Activated CD4-positive, alpha-beta memory T cell treated with anti-CD3 and anti-CD28 coated beads for 36 hours (primary cell): ENCODE data around the gene CSNK1G2. TPM values are rescaled to one million over a fixed set of nuclear protein-coding genes. Genes with fewer than 3 reads are reported as not detected.

Experiments used
- CTCF ChIA-PET: fragments of 350-600 bp; sonication (Branson Sonifier 250); formaldehyde crosslinking; loops from one replicate; lab custom pipeline; 2021; ENCODE audit warnings: antibody characterized with exemption, inconsistent platforms; lab: Charles Lee
- POLR2A ChIA-PET: fragments of 350-600 bp; sonication (Branson Sonifier 250); formaldehyde crosslinking; loops from one replicate; lab custom pipeline; 2021; ENCODE audit warnings: antibody characterized with exemption; lab: Charles Lee
- DNase-seq: peaks from one replicate; pipeline ENCODE4 v3.0.0-alpha.2; 2020
- H3K27ac Mint-ChIP-seq: one replicate; pipeline ENCODE4 v1.8.0; 2021; ENCODE audit warnings: mixed read lengths
- H3K27me3 Mint-ChIP-seq: one replicate; pipeline ENCODE4 v1.8.0; 2021; ENCODE audit warnings: mixed read lengths
- H3K36me3 Mint-ChIP-seq: one replicate; pipeline ENCODE4 v1.8.0; 2021; ENCODE audit warnings: mixed read lengths
- H3K4me1 Mint-ChIP-seq: one replicate; pipeline ENCODE4 v1.8.0; 2021; ENCODE audit warnings: low read depth, mixed read lengths
- H3K4me3 Mint-ChIP-seq: one replicate; pipeline ENCODE4 v1.8.0; 2021; ENCODE audit warnings: mild to moderate bottlenecking, mixed read lengths
- H3K9me3 Mint-ChIP-seq: one replicate; pipeline ENCODE4 v1.8.0; 2021; ENCODE audit warnings: mixed read lengths
- intact Hi-C: fragments of 100-400 bp; cut with micrococcal nuclease; formaldehyde crosslinking; loops from one replicate; pipeline ENCODE4 v1.15.1; 2023
- total RNA-seq, 2 experiments: library from RNA; stranded (reverse); gene quantifications; one replicate each; pipeline ENCODE4 v1.2.3, GENCODE V29; 2021

Gene CSNK1G2
- total RNA-seq, 2 experiments from 2014 or later: 63.7 to 66.2 TPM

DNA sequence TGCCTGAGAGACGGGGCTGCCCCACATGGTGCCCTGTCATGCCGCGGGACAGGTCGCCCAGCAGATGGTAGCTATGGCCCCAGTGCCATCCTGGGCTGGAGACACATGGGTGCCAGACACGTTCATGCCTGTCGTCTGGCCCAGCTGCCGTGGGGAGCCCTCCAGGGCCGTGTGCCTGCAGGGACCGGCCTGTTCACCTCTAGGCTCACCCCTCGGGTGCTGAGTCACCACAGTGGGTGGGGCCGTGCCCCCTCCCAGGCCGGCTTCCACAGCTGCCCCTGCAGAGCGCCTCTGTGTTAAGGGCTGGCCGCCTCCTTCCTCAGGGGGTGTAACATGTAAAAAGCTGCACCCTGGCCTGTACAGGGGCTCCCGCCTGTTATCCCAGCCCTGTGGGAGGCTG is 36.1 kb downstream of the CSNK1G2 start:
- no peak for DNase-seq
- peaks cover 14% of the 10 kb centered on the region for H3K36me3 Mint-ChIP-seq
- POLR2A ChIA-PET: no interaction called here
- intact Hi-C loops: no loop called here
- CTCF ChIA-PET: no interaction called here
- no peaks in the 10 kb centered on the region for H3K9me3 Mint-ChIP-seq
- H3K27me3 Mint-ChIP-seq: no peaks in the 10 kb centered on the region
- no peak overlapping the region for H3K4me3 Mint-ChIP-seq
- H3K4me1 Mint-ChIP-seq: peaks cover 6% of the 10 kb centered on the region
- no peak overlapping the region for H3K27ac Mint-ChIP-seq

DNA sequence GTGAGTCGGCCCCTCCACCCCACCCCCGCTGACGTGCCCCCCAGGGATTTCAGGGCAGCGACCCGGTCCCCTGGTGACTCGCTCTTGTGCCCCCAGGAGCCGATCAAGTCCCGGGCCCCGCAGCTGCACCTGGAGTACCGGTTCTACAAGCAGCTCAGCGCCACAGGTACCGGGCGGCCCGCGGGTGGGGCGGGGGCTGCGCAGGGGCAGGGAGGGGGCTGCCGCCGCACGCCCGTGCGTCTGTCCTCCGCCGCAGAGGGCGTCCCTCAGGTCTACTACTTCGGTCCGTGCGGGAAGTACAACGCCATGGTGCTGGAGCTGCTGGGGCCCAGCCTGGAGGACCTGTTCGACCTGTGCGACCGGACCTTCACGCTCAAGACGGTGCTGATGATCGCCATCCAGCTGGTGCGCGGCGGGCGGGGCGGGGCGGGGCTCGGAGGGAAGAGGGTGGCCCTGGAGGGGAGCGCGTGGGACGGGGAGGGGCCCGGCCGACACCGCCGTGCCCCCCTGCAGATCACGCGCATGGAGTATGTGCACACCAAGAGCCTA is 37.4 kb downstream of the CSNK1G2 start:
- Mint-ChIP-seq H3K27ac (no peak overlapping the region), H3K4me1 (peaks cover 2% of the 10 kb centered on the region), H3K4me3 (no peak overlapping the region), H3K9me3 (no peaks in the 10 kb centered on the region), H3K36me3 (peaks cover 16% of the 10 kb centered on the region), H3K27me3 (no peaks in the 10 kb centered on the region)
- CTCF ChIA-PET: no interaction called here
- no peak for DNase-seq
- intact Hi-C loops: no loop called here
- POLR2A ChIA-PET: no interaction called here

DNA sequence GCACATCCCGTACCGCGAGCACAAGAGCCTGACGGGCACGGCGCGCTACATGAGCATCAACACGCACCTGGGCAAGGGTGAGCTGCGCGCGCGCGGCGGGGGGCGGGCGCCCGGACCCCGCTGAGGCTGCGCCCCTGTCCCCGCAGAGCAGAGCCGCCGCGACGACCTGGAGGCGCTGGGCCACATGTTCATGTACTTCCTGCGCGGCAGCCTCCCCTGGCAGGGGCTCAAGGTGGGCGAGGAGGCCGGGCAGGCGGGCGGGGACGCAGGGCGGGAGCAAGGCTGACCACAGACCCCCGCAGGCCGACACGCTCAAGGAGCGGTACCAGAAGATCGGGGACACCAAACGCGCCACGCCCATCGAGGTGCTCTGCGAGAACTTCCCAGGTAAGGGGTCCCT is 38.0 kb downstream of the CSNK1G2 start:
- Mint-ChIP-seq H3K9me3 (no peaks in the 10 kb centered on the region), H3K4me1 (no peaks in the 10 kb centered on the region), H3K4me3 (no peak overlapping the region), H3K36me3 (peaks cover 17% of the 10 kb centered on the region), H3K27me3 (no peaks in the 10 kb centered on the region), H3K27ac (no peak overlapping the region)
- ChIA-PET CTCF (no interaction called here), POLR2A (no interaction called here)
- DNase-seq: no peak
- intact Hi-C loops: no loop called here

DNA sequence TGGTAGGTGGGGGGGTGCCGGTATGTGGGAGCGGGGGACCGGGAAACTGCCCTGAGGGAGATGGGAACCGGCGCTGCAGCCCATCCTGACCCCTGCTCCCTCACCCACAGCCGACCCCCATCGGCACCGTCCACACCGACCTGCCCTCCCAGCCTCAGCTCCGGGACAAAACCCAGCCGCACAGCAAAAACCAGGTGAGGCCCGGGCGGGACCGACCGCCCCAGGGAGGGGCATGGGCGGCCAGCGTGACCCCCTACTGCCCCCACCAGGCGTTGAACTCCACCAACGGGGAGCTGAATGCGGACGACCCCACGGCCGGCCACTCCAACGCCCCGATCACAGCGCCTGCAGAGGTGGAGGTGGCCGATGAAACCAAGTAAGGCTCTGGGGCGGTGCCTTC is 38.7 kb downstream of the CSNK1G2 start:
- intact Hi-C loops: no loop called here
- Mint-ChIP-seq H3K4me1 (no peaks in the 10 kb centered on the region), H3K27ac (no peak overlapping the region), H3K4me3 (no peak overlapping the region), H3K36me3 (peaks cover 17% of the 10 kb centered on the region), H3K9me3 (no peaks in the 10 kb centered on the region), H3K27me3 (no peaks in the 10 kb centered on the region)
- ChIA-PET CTCF (no interaction called here), POLR2A (no interaction called here)
- DNase-seq: no peak

DNA sequence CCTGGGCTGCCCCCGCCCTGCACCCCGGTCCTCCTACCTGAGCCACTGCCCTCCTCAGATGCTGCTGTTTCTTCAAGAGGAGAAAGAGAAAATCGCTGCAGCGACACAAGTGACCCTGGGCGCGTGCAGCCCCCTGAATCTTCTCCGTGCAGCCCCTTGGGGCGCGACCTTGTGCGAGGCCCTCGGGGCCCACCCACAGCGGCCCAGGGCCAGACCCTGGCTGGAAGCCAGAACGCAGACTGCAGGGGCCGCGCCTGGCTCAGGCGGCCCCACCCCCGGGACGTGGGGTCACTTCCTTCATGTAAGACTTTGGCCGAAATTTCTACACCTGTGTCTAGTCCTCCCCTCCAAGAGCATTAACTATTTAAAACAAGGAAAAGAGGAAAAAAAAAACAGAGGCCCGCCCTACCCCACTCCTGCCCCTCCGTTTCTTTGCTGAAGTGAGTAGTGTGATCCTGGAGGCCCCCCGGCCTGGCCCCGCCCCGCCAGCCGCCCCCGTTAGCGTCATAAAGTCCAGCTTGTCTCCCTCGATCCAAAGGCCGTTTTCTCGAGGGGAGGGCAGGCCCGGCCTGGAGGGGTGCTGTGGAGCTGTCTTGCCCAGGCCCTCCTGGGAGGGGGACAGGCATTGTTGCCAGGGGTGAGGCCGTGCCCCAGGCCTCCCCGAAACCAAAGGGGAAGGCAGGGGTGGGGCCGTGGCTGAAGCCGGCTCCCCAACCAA is 39.3 kb downstream of the CSNK1G2 start:
- Mint-ChIP-seq H3K9me3 (no peaks in the 10 kb centered on the region), H3K4me3 (no peak overlapping the region), H3K27ac (no peak overlapping the region), H3K36me3 (peaks cover 17% of the 10 kb centered on the region), H3K27me3 (no peaks in the 10 kb centered on the region), H3K4me1 (no peaks in the 10 kb centered on the region)
- intact Hi-C loops: no loop called here
- ChIA-PET CTCF (no interaction called here), POLR2A (no interaction called here)
- DNase-seq: no peak

DNA sequence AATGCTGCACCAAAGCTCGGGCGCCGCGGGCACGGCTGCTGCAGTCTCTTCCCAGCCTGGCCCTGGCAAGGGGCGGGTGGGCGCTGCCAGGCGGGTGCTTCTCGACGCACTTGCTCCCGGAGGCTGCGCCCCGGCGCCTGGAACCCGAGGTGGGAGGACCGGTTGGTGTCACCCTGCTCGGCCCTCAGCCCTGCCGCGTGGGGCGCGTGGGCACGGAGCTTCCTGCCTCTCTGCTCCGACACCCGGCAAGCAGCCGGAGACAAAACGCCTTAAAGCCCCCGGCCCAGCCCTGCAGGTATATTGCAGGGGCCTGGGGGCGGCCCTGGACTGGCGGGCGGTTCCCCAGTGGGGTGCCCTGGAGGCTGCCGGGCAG is 39.8 kb downstream of the CSNK1G2 start:
- Mint-ChIP-seq H3K36me3 (peaks cover 18% of the 10 kb centered on the region), H3K27me3 (no peaks in the 10 kb centered on the region), H3K4me3 (no peak overlapping the region), H3K27ac (no peak overlapping the region), H3K4me1 (no peaks in the 10 kb centered on the region), H3K9me3 (no peaks in the 10 kb centered on the region)
- intact Hi-C loops: no loop called here
- POLR2A ChIA-PET: no interaction called here
- CTCF ChIA-PET: interaction anchor here (0.8 kb wide), 1 partner anchor 51 kb away, joined by 4 read pairs; no protein-coding TSS in a partner anchor
- no peak for DNase-seq

DNA sequence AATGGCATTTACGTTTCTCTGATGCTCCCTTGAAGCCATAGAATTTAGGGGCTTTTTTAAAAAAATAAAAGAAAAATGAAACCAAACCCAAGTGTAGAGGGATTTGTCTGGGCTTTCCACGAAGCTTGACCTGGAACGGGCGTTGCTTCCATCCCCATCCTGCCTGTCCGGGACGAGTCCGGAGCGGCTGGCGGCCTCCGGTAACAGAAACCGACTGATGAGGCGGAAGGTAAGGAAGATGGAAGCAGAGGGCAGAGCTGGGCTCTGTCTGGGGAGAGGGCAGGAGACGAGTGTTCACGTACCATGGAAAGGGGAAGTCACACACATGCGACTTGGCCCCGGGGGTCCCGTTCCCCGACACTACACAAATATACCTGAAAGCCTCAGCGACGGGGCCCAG is 40.3 kb downstream of the CSNK1G2 start:
- no peak overlapping the region for H3K27ac Mint-ChIP-seq
- no peaks in the 10 kb centered on the region for H3K27me3 Mint-ChIP-seq
- ChIA-PET CTCF (interaction anchor here (0.8 kb wide), 1 partner anchor 51 kb away, joined by 4 read pairs; no protein-coding TSS in a partner anchor), POLR2A (no interaction called here)
- DNase-seq: no peak
- H3K4me3 Mint-ChIP-seq: no peak overlapping the region
- no peaks in the 10 kb centered on the region for H3K9me3 Mint-ChIP-seq
- no peaks in the 10 kb centered on the region for H3K4me1 Mint-ChIP-seq
- intact Hi-C loops: no loop called here
- peaks cover 21% of the 10 kb centered on the region for H3K36me3 Mint-ChIP-seq

DNA sequence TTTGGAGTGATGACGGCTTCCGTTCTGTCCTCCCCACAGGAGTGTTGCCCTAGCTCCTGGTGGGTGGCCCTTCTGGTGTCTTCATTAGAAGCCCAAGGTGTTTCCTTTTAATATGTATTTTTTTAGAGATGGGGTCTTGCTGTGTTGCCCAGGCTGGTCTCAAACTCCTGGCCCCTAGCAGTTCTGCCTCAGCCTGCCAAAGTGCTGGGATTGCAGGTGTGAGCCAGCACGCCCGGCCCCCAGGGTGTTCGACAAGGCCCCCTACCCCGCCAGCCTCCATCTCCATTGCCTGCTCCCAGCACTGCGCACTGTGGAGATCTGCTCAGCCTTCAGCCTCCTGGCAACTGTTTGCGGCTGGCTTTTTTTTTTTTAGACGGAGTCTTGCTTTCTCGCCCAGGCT is 43.4 kb downstream of the CSNK1G2 start:
- no peak for DNase-seq
- CTCF ChIA-PET: no interaction called here
- Mint-ChIP-seq H3K27me3 (no peaks in the 10 kb centered on the region), H3K4me1 (no peaks in the 10 kb centered on the region), H3K9me3 (no peaks in the 10 kb centered on the region), H3K36me3 (peaks cover 28% of the 10 kb centered on the region), H3K4me3 (no peak overlapping the region), H3K27ac (no peak overlapping the region)
- POLR2A ChIA-PET: no interaction called here
- intact Hi-C loops: no loop called here

DNA sequence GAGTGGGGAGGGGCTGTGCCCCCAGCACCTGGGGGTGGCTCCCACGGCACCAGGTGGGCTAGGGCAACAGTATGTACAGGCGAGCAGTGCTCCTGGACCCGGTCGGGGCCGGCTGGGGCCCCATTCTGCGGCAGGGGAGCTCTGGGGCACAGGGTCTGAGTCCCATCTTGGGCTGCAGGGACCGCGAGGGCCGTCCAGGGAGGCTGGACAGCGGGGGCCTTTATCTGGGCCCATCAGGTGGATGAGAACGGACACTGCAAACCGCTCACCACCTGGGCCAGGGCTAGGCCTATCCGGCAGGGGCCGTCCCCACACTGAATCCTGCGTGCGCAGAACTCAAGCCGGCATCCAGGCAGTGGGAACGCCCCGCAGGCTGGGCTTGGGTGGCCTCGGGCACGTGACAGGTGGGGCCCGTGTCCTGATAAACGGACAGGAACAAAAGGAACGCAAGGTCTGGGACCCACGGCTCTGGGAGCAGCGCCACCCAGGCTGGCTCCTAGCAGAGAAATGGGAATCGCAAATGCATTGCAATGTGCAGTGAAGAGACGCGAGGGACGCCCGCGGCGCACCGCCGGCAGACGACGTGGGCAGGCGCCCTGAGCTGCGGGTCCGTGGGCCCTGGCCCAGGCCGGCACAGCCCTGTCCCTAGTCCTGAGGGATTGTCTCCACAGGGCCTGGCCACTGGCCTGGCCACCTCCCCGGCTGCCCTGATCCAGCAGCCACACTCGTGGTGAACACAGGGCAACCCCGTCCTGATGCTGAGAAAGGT is 44.8 kb downstream of the CSNK1G2 start:
- no peak overlapping the region for H3K4me3 Mint-ChIP-seq
- CTCF ChIA-PET: no interaction called here

DNA sequence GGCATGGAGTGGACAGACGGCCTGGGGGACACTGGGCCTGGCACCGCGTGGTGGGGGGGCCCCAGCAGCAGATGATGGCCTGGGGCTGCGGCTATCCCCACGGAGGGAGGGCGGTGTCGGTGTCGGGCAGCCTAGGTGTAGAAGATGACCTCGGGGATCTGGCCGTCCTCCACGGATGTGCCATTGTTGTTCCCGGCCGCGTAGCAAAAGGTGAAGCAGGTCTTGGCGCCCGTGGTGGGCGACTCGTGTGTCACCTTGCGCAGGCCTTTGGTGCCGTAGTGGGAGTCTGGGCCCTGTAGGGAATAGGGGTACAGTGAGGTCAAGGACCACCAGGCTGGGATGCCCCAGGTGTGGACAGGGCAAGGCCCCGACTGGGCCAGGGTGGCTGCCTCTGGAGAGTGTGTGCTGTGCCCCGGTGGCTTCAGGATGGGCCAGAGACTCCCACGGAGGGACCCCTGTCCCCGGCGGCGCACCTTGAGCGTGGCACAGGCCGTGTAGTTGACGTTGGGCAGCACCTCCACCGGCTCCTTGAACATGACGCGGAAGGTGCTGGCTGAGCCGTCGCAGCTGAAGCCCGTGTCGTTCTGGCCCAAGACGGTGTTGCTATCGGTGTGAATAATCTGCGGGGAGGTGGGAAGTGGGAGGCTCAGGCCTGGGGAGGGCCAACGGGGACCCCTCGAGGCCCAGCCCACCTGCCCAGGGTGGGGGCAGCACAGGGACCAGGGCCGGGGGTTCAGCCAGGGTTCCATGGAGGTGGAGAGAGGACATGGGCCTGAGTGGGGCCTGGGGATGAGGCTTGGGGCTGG is 45.6 kb downstream of the CSNK1G2 start:
- no peak for DNase-seq
- H3K36me3 Mint-ChIP-seq: peaks cover 20% of the 10 kb centered on the region
- H3K4me3 Mint-ChIP-seq: no peak overlapping the region
- intact Hi-C loops: no loop called here
- H3K27me3 Mint-ChIP-seq: no peaks in the 10 kb centered on the region
- no peak overlapping the region for H3K27ac Mint-ChIP-seq
- ChIA-PET POLR2A (interaction anchor here (0.6 kb wide), 1 partner anchor 48 kb away, joined by 3 read pairs; no protein-coding TSS in a partner anchor), CTCF (no interaction called here)
- no peaks in the 10 kb centered on the region for H3K4me1 Mint-ChIP-seq
- no peaks in the 10 kb centered on the region for H3K9me3 Mint-ChIP-seq

More for the DNA sequence above, 44.8 kb downstream of the CSNK1G2 start:
- no peak for DNase-seq
- peaks cover 24% of the 10 kb centered on the region for H3K36me3 Mint-ChIP-seq
- H3K27ac Mint-ChIP-seq: no peak overlapping the region
- POLR2A ChIA-PET: interaction anchor here (0.6 kb wide), 1 partner anchor 47 kb away, joined by 3 read pairs; no protein-coding TSS in a partner anchor
- no peaks in the 10 kb centered on the region for H3K27me3 Mint-ChIP-seq
- no peaks in the 10 kb centered on the region for H3K9me3 Mint-ChIP-seq
- no peaks in the 10 kb centered on the region for H3K4me1 Mint-ChIP-seq
- intact Hi-C loops: no loop called here

DNA sequence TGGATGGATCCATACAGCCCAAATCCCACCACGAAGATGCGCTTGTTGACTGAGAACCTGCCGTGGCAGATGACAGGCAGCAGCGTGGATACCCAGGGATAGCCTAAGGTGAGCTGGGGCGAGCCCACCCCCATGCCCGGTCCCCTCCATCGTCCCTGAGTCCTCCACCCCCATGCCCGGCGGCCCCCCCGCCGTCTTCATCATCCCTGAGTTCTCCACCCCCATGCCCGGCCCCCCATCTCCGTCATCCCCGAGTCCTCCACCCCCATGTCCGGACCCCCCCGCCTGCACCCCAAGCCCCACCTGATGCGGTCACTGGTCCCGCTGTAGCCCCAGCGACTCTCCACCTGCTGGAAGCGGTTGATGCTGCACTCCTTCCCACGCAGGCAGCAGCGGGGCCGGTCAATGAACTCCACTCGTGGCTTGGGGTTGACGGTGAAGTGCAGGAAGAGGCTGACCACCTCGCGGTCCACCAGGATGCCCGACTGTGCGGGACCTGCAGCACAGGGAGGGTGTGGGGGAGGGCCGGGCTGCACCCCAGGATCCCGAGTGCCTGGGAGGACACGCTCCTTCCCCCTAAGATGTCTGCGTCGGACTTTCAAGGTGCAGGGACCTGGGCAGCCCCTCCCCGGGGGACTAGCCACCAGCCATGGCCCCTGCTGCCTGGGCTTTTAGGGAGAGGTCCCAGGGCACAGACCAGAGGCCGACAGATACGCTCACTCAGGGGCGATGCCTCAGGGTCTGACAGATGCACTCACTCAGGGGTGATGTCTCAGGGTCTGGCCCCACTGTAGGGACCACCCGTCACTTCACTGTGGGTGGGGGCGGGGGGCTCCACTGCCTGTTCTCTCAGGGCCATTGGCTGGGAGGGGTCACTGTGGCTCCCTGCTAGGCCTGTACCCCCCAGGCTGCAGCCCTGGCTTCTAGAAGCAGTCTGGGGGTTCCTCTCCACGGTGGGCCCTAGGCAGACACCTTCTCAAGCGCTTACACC is 46.5 kb downstream of the CSNK1G2 start:
- Mint-ChIP-seq H3K9me3 (no peaks in the 10 kb centered on the region), H3K4me3 (no peak overlapping the region), H3K27ac (no peak overlapping the region), H3K36me3 (peaks cover 16% of the 10 kb centered on the region), H3K27me3 (no peaks in the 10 kb centered on the region), H3K4me1 (no peaks in the 10 kb centered on the region)
- no peak for DNase-seq
- POLR2A ChIA-PET: no interaction called here
- CTCF ChIA-PET: no interaction called here
- intact Hi-C loops: no loop called here
